PC-3 (cell line): ENCODE results near the gene LRR1. TPM values are rescaled to one million over a fixed set of nuclear protein-coding genes. Genes with fewer than 3 reads are reported as not detected.

Experiments
- ATAC-seq: fragments of 200-7000 bp; cut with Tn5 transposase; 2 replicates; pipeline ENCODE4 v1.9.1; 2020; ENCODE audit warnings: mild to moderate bottlenecking, moderate library complexity
- Bru-seq: library from RNA; stranded (reverse); fragments of 400-500 nt; gene quantifications from one replicate; lab custom pipeline; 2021; lab: Mats Ljungman, UMichigan
- BruChase-seq, 2 experiments: library from RNA; stranded (reverse); fragments of 400-500 nt; gene quantifications; one replicate each; lab custom pipeline; 2021; lab: Mats Ljungman, UMichigan
- BruUV-seq: library from RNA; stranded (reverse); fragments of 400-500 nt; replicated peaks from 2 replicates; lab custom pipeline; 2021; lab: Mats Ljungman, UMichigan
- CTCF ChIA-PET: fragments of 300-600 bp; sonication (Branson Sonifier 250); formaldehyde crosslinking; loops from one replicate; lab custom pipeline; 2022; ENCODE audit warnings: antibody characterized with exemption; lab: Charles Lee
- POLR2A ChIA-PET: fragments of 300-600 bp; sonication (Branson Sonifier 250); formaldehyde crosslinking; loops from one replicate; lab custom pipeline; 2022; ENCODE audit warnings: antibody characterized with exemption; ENCODE audit not compliant: unreplicated experiment; lab: Charles Lee
- DNase-seq: peaks from one replicate; pipeline ENCODE4 v3.0.0-alpha.2; 2015
- H2AFZ ChIP-seq: fragments of 300-600 bp; sonication (generic); 2 replicates; pipeline ENCODE4 v1.6.0; 2016; ENCODE audit warnings: antibody characterized with exemption, low read length
- H3F3A ChIP-seq: fragments of 300-600 bp; sonication (generic); one replicate; pipeline ENCODE4 v1.6.0; 2017; ENCODE audit warnings: antibody characterized with exemption, low read length, control low read depth, mild to moderate bottlenecking; ENCODE audit not compliant: unreplicated experiment
- H3K27ac ChIP-seq: fragments of 300-600 bp; sonication (generic); 2 replicates; pipeline ENCODE4 v1.5.1; 2016; ENCODE audit warnings: mild to moderate bottlenecking, low read length
- H3K27me3 ChIP-seq: fragments of 300-600 bp; sonication (generic); 2 replicates; pipeline ENCODE4 v1.6.1; 2016; ENCODE audit warnings: low read length, mixed read lengths
- H3K36me3 ChIP-seq: fragments of 300-600 bp; sonication (generic); 2 replicates; pipeline ENCODE4 v1.6.1; 2016; ENCODE audit warnings: low read depth, mixed run types, low read length, mixed read lengths
- H3K4me1 ChIP-seq: fragments of 300-600 bp; sonication (generic); 2 replicates; pipeline ENCODE4 v1.5.1; 2016; ENCODE audit warnings: low read length; ENCODE audit not compliant: insufficient read depth
- H3K4me2 ChIP-seq: fragments of 300-600 bp; sonication (generic); 2 replicates; pipeline ENCODE4 v1.6.0; 2016; ENCODE audit warnings: low read length
- H3K4me3 ChIP-seq: fragments of 300-600 bp; sonication (generic); 2 replicates; pipeline ENCODE4 v1.5.1; 2016; ENCODE audit warnings: mild to moderate bottlenecking, low read length, mixed read lengths
- H3K79me2 ChIP-seq: fragments of 300-600 bp; sonication (generic); 2 replicates; pipeline ENCODE4 v1.6.1; 2017; ENCODE audit warnings: low read length, mixed read lengths
- H3K9ac ChIP-seq: fragments of 300-600 bp; sonication (generic); 2 replicates; pipeline ENCODE4 v1.6.0; 2016; ENCODE audit warnings: mild to moderate bottlenecking, low read length
- H3K9me2 ChIP-seq: fragments of 300-600 bp; sonication (generic); replicated peaks from 2 replicates; pipeline ENCODE4 v1.6.1; 2016; ENCODE audit warnings: mixed run types, low read length, mixed read lengths
- H3K9me3 ChIP-seq: fragments of 300-600 bp; sonication (generic); 2 replicates; pipeline ENCODE4 v1.6.1; 2016; ENCODE audit warnings: low read length, mixed read lengths
- H4K20me1 ChIP-seq: fragments of 300-600 bp; sonication (generic); 2 replicates; pipeline ENCODE4 v1.6.1; 2016; ENCODE audit warnings: low read length, mixed read lengths
- CTCF ChIP-seq: fragments of 300-600 bp; sonication (generic); conservative IDR thresholded peaks from 2 replicates; pipeline ENCODE4 v1.5.1; 2017; ENCODE audit warnings: antibody characterized with exemption, low read depth, mild to moderate bottlenecking, low read length
- EZH2 ChIP-seq: fragments of 300-600 bp; sonication (generic); IDR thresholded peaks from one replicate; pipeline ENCODE4 v1.6.1; 2017; ENCODE audit warnings: antibody characterized with exemption, mild to moderate bottlenecking, low read length; ENCODE audit not compliant: unreplicated experiment
- EZH2phosphoT487 ChIP-seq: fragments of 300-600 bp; sonication (generic); IDR thresholded peaks from 2 replicates; pipeline ENCODE4 v1.6.1; 2018; ENCODE audit warnings: mild to moderate bottlenecking, antibody characterized with exemption, low read length, borderline replicate concordance
- intact Hi-C: fragments of 100-400 bp; cut with micrococcal nuclease; formaldehyde crosslinking; loops from 2 replicates; pipeline ENCODE4 v1.9.0; 2023
- long read RNA-seq: library from polyadenylated mRNA; unstranded; transcript quantifications from one replicate; pipeline ENCODE4 v2.0.0, GENCODE V29; 2021; ENCODE audit not compliant: unreplicated experiment
- total RNA-seq: library from RNA; depleted of rRNA; stranded (reverse); fragments of >200 nt; gene quantifications from 2 replicates; pipeline ENCODE4 v1.2.3, GENCODE V29; 2014; rRNA removed

LRR1 gene
- total RNA-seq (46.9 and 53.0 TPM in 2 replicates), Bru-seq, nascent RNA (percentile 74 among the genes with signal in this experiment), BruChase-seq, experiment 1, labeled RNA remaining after a 6-hour chase (percentile 84 among the genes with signal in this experiment), BruChase-seq, experiment 2, labeled RNA remaining after a 2-hour chase (percentile 70 among the genes with signal in this experiment)
- long read RNA-seq, transcript LRR1-201 (4 exons, 1,745 nt) = major isoform, 10 of 47 reads
- long read RNA-seq, partial matches to known transcripts = 2 of 47 reads
- long read RNA-seq, other reads (novel, unspliced or antisense) = 32 of 47 reads

- DNase-seq = peak; percentile 79
- ATAC-seq = peak; percentile 63
- Histone ChIP-seq H3K79me2 (peaks cover 60% of the 10 kb centered on the region), H4K20me1 (no peaks in the 10 kb centered on the region), H3K4me1 (peaks cover 29% of the 10 kb centered on the region), H2AFZ (peak within 1 kb of the TSS; percentile 90), H3F3A (no peaks in the 10 kb centered on the region), H3K4me2 (peak within 1 kb of the TSS; percentile 97), H3K27ac (peak within 1 kb of the TSS; percentile 82), H3K9me2 (no peaks in the 10 kb centered on the region), H3K9ac (peak within 1 kb of the TSS; percentile 97), H3K4me3 (peak within 1 kb of the TSS; percentile 94), H3K36me3 (peaks cover 8% of the 10 kb centered on the region; the same call in 1 of the 2 replicates), H3K9me3 (no peaks in the 10 kb centered on the region), H3K27me3 (no peaks in the 10 kb centered on the region)
- intact Hi-C loops = loop anchor here (1.0 kb wide), 1 partner anchor 22 kb away; the partner anchor contains the start of genes MGAT2 and RPL36AL
- TF ChIP-seq EZH2 (no peak), EZH2phosphoT487 (no peak), CTCF (no peak)
- ChIA-PET CTCF (interaction anchor here (0.6 to 0.9 kb wide), 2 partner anchors 25 to 34 kb away, joined by 3 to 6 read pairs; no protein-coding TSS in a partner anchor), POLR2A (interaction anchor here (0.5 to 1.1 kb wide), 5 partner anchors 12 to 1366 kb away, joined by 4 to 9 read pairs (median 5); partner anchors contain the start of genes MGAT2 and RPL36AL)
- BruUV-seq = no TSS peak
These were observed at the start of gene LRR1 for GRCh38 chr14:49598485-49599300. Gene LRR1 (plus strand): TSS chr14:49598940. CDS start chr14:49599021, 81 bp downstream.

GRCh38 chr14:49549446-49549845 is 49.3 kb upstream of the LRR1 start:
- no peak for DNase-seq
- ChIA-PET POLR2A (no interaction called here), CTCF (interaction anchor here (2.0 to 2.2 kb wide), 2 partner anchors 52 to 88 kb away, joined by 22 to 63 read pairs; no protein-coding TSS in a partner anchor)
- Histone ChIP-seq H3K27me3 (no peaks in the 10 kb centered on the region), H3K4me1 (peaks cover 10% of the 10 kb centered on the region), H2AFZ (no peak overlapping the region), H3K4me2 (no peak overlapping the region), H3K9me3 (no peaks in the 10 kb centered on the region), H3K9ac (no peak overlapping the region), H3K27ac (no peak overlapping the region), H3F3A (no peaks in the 10 kb centered on the region), H3K9me2 (no peaks in the 10 kb centered on the region), H4K20me1 (no peaks in the 10 kb centered on the region), H3K79me2 (no peaks in the 10 kb centered on the region), H3K36me3 (no peaks in the 10 kb centered on the region), H3K4me3 (no peak overlapping the region)
- intact Hi-C loops = no loop called here
- TF ChIP-seq EZH2 (no peak), CTCF (no peak), EZH2phosphoT487 (no peak)
- BruUV-seq = no TSS peak
- ATAC-seq = no peak
